GM12892 (cell line): ENCODE data around the gene ZNF438.

ENCODE experiments used
- DNase-seq: peaks from one replicate; pipeline ENCODE4 v3.0.0; 2011; ENCODE audit not compliant: insufficient read length
- FAIRE-seq: peaks from 2 replicates; lab custom pipeline; 2011; peaks lifted over from hg19 to GRCh38; lab: Jason Lieb, UNC
- POLR2A ChIP-seq: IDR thresholded peaks from 2 replicates; pipeline ENCODE4 v1.6.1; 2011; ENCODE audit warnings: low read depth, low read length, control low read depth
- POLR2AphosphoS5 ChIP-seq: IDR thresholded peaks from 2 replicates; pipeline ENCODE4 v1.6.1; 2011; ENCODE audit warnings: low read depth, low read length, control low read depth
- TAF1 ChIP-seq: IDR thresholded peaks from 2 replicates; pipeline ENCODE4 v1.6.1; 2011; ENCODE audit warnings: low read depth, mild to moderate bottlenecking, control low read depth, low read length, borderline replicate concordance

The ZNF438 gene

GRCh38 chr10:30831426-30831825 is 200.2 kb downstream of the ZNF438 start:
- FAIRE-seq, result no peak

GRCh38 chr10:30830315-30831230 is 201.1 kb downstream of the ZNF438 start:
- DNase-seq, result no peak
- no peak for TF ChIP-seq POLR2AphosphoS5
- TF ChIP-seq TAF1, result no peak
- TF ChIP-seq POLR2A, result no peak
- no peak for FAIRE-seq

More at GRCh38 chr10:30831426-30831825, 200.2 kb downstream of the ZNF438 start:
- TF ChIP-seq POLR2A (no peak), POLR2AphosphoS5 (no peak), TAF1 (no peak)
- no peak for DNase-seq

GRCh38 chr10:30829901-30830300 is 201.8 kb downstream of the ZNF438 start:
- TF ChIP-seq POLR2AphosphoS5, result no peak
- TF ChIP-seq TAF1, result no peak
- TF ChIP-seq POLR2A, result no peak
- no peak for FAIRE-seq

GRCh38 chr10:30828680-30829079 is 203.0 kb downstream of the ZNF438 start:
- DNase-seq (no peak), FAIRE-seq (no peak)
- TF ChIP-seq POLR2A, result no peak
- no peak for TF ChIP-seq TAF1
- TF ChIP-seq POLR2AphosphoS5, result no peak

More at GRCh38 chr10:30829901-30830300, 201.8 kb downstream of the ZNF438 start:
- DNase-seq, result no peak

GRCh38 chr10:30828164-30828563 is 203.5 kb downstream of the ZNF438 start:
- TF ChIP-seq POLR2AphosphoS5 (no peak), TAF1 (no peak), POLR2A (no peak)
- DNase-seq, result no peak
- no peak for FAIRE-seq

GRCh38 chr10:30827531-30828120 is 204.0 kb downstream of the ZNF438 start:
- no peak for DNase-seq

GRCh38 chr10:30826679-30827078 is 205.0 kb downstream of the ZNF438 start:
- TF ChIP-seq TAF1, result no peak
- no peak for TF ChIP-seq POLR2AphosphoS5
- no peak for TF ChIP-seq POLR2A
- no peak for DNase-seq
- no peak for FAIRE-seq

More at GRCh38 chr10:30827531-30828120, 204.0 kb downstream of the ZNF438 start:
- no peak for TF ChIP-seq POLR2AphosphoS5
- no peak for TF ChIP-seq POLR2A
- TF ChIP-seq TAF1, result no peak
- no peak for FAIRE-seq

- DNase-seq, result no peak
- no peak for FAIRE-seq
- TF ChIP-seq POLR2A (no peak), POLR2AphosphoS5 (no peak), TAF1 (no peak)
Measured at GRCh38 chr10:30825495-30825894, 206.2 kb downstream of the ZNF438 start.

- FAIRE-seq, result no peak
- no peak for DNase-seq
- TF ChIP-seq POLR2AphosphoS5 (no peak), TAF1 (no peak), POLR2A (no peak)
Measured at GRCh38 chr10:30825022-30825421, 206.6 kb downstream of the ZNF438 start.

GRCh38 chr10:30823651-30824050 is 208.0 kb downstream of the ZNF438 start:
- TF ChIP-seq POLR2A, result no peak
- TF ChIP-seq POLR2AphosphoS5, result no peak
- TF ChIP-seq TAF1, result no peak
- DNase-seq, result no peak
- no peak for FAIRE-seq

- TF ChIP-seq TAF1 (no peak), POLR2AphosphoS5 (no peak), POLR2A (no peak)
- FAIRE-seq (no peak), DNase-seq (no peak)
Measured at GRCh38 chr10:30822693-30823465, 208.8 kb downstream of the ZNF438 start.
